HepG2 (cell line): Measurements from ENCODE around the gene MAP1LC3B. TPM values are rescaled to one million over a fixed set of nuclear protein-coding genes. Genes with fewer than 3 reads are reported as not detected.
A peak's percentile ranks its signal among the peaks of the same experiment; 100 is the strongest.

Experiments used
- ARID3A ChIP-seq: IDR thresholded peaks from 2 replicates; pipeline ENCODE4 v1.6.1; 2012; ENCODE audit warnings: low read depth, low read length, improper control_type of control experiment
- BCL6 ChIP-seq: IDR thresholded peaks from 2 replicates; pipeline ENCODE4 v1.6.1; 2016; ENCODE audit warnings: missing genetic modification reagents, missing compliant biosample characterization
- FOXP1 ChIP-seq, 2 experiments: fragments of 450-650 bp in 1 of 2; IDR thresholded peaks; 2 replicates each; pipeline ENCODE4 v1.6.1; 2017 to 2018; ENCODE audit warnings: antibody characterized with exemption in 1 of 2
- PRPF4 ChIP-seq: fragments of 200-400 bp; formaldehyde crosslinking; IDR thresholded peaks from 2 replicates; pipeline ENCODE4 v1.6.1; 2016; ENCODE audit warnings: low read length, low read depth; ENCODE audit not compliant: poor library complexity, severe bottlenecking
- SNAPC4 ChIP-seq: sonication (generic); formaldehyde crosslinking; IDR thresholded peaks from 2 replicates; pipeline ENCODE4 v1.4.0; 2020; ENCODE audit warnings: mild to moderate bottlenecking, missing genetic modification reagents
- ZFP90 ChIP-seq: sonication (generic); formaldehyde crosslinking; IDR thresholded peaks from 2 replicates; pipeline ENCODE4 v1.8.0; 2022; ENCODE audit warnings: missing genetic modification reagents, mild to moderate bottlenecking, inconsistent platforms, borderline replicate concordance
- ZNF160 ChIP-seq: sonication (generic); formaldehyde crosslinking; IDR thresholded peaks from 2 replicates; pipeline ENCODE4 v1.8.0; 2022; ENCODE audit warnings: mild to moderate bottlenecking, inconsistent platforms, missing genetic modification reagents
- ZNF317 ChIP-seq: sonication (generic); formaldehyde crosslinking; IDR thresholded peaks from 2 replicates; pipeline ENCODE4 v1.5.0; 2020; ENCODE audit warnings: mild to moderate bottlenecking, missing genetic modification reagents
- ZNF660 ChIP-seq: sonication (generic); formaldehyde crosslinking; IDR thresholded peaks from 2 replicates; pipeline ENCODE4 v1.5.1; 2020; ENCODE audit warnings: mild to moderate bottlenecking, low read depth, missing genetic modification reagents, borderline replicate concordance
- ZNF788 ChIP-seq: sonication (generic); formaldehyde crosslinking; IDR thresholded peaks from 2 replicates; pipeline ENCODE4 v1.5.0; 2020; ENCODE audit warnings: mild to moderate bottlenecking, missing genetic modification reagents, borderline replicate concordance
- polyA plus RNA-seq, 8 experiments: library from polyadenylated mRNA; depleted of rRNA in 3 of 8; stranded (reverse) in 7 of 8; unstranded in 1 of 8; fragments of >200 nt; fragmentation: Illumina TruSeq in 4 of 8; extraction: Trizol in 4 of 8; gene quantifications; 2 replicates each; pipeline versions ENCODE4 v1.2.1 to v1.2.3, GENCODE V29; 2011 to 2016; ENCODE audit warnings: low read depth in 4 of 8, missing spikeins in 1 of 8, mixed read lengths in 1 of 8; ENCODE audit not compliant: insufficient read depth in 1 of 8
- total RNA-seq, 5 experiments: library from RNA; depleted of rRNA; stranded (reverse); fragments of >200 nt; fragmentation: Illumina TruSeq; extraction: Trizol; gene quantifications; 2 replicates each; pipeline ENCODE4 v1.2.3, GENCODE V29; 2016; ENCODE audit warnings: low read depth in 1 of 5
- TF ChIP-seq, protein P1 (sequence below): sonication (generic); formaldehyde crosslinking; IDR thresholded peaks from 2 replicates; pipeline ENCODE4 v1.4.0; 2020; ENCODE audit warnings: mild to moderate bottlenecking, missing genetic modification reagents
- TF ChIP-seq, protein P2 (sequence below): sonication (generic); formaldehyde crosslinking; IDR thresholded peaks from 2 replicates; pipeline ENCODE4 v1.4.0; 2020; ENCODE audit warnings: missing genetic modification reagents

MAP1LC3B gene
- total and polyA plus RNA-seq, 2 of the 13 experiments (the other 11 are each of a cell fraction or from before 2014, with no cell fraction given) = 15.7 to 37.4 TPM

GRCh38 chr16:87383505-87384161 is 8.5 kb upstream of the MAP1LC3B start, which contains the start of gene FBXO31 (continued):
- TF ChIP-seq SNAPC4 (CRISPR knock-in tag) (peak; percentile 5; the same call in 1 of the 2 replicates), BCL6 (CRISPR knock-in tag) (peak; percentile 75), PRPF4 (peak; percentile 58), ZNF788 (peak; percentile 92; the same call in 1 of the 2 replicates), ZFP90 (CRISPR knock-in tag) (peak; percentile 93), FOXP1 (IDR thresholded peaks at IDR 0.05) (no peak), FOXP1 (CRISPR knock-in tag; IDR thresholded peaks at IDR 0.05) (peak; percentile 75), ZNF160 (CRISPR knock-in tag) (peak; percentile 92), ARID3A (no peak), ZNF660 (no peak), ZNF317 (CRISPR knock-in tag) (peak; percentile 78; the same call in 1 of the 2 replicates)
- TF ChIP-seq, protein P1, sequence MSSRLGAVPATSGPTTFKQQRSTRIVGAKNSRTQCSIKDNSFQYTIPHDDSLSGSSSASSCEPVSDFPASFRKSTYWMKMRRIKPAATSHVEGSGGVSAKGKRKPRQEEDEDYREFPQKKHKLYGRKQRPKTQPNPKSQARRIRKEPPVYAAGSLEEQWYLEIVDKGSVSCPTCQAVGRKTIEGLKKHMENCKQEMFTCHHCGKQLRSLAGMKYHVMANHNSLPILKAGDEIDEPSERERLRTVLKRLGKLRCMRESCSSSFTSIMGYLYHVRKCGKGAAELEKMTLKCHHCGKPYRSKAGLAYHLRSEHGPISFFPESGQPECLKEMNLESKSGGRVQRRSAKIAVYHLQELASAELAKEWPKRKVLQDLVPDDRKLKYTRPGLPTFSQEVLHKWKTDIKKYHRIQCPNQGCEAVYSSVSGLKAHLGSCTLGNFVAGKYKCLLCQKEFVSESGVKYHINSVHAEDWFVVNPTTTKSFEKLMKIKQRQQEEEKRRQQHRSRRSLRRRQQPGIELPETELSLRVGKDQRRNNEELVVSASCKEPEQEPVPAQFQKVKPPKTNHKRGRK = no peak
- TF ChIP-seq, protein P2, sequence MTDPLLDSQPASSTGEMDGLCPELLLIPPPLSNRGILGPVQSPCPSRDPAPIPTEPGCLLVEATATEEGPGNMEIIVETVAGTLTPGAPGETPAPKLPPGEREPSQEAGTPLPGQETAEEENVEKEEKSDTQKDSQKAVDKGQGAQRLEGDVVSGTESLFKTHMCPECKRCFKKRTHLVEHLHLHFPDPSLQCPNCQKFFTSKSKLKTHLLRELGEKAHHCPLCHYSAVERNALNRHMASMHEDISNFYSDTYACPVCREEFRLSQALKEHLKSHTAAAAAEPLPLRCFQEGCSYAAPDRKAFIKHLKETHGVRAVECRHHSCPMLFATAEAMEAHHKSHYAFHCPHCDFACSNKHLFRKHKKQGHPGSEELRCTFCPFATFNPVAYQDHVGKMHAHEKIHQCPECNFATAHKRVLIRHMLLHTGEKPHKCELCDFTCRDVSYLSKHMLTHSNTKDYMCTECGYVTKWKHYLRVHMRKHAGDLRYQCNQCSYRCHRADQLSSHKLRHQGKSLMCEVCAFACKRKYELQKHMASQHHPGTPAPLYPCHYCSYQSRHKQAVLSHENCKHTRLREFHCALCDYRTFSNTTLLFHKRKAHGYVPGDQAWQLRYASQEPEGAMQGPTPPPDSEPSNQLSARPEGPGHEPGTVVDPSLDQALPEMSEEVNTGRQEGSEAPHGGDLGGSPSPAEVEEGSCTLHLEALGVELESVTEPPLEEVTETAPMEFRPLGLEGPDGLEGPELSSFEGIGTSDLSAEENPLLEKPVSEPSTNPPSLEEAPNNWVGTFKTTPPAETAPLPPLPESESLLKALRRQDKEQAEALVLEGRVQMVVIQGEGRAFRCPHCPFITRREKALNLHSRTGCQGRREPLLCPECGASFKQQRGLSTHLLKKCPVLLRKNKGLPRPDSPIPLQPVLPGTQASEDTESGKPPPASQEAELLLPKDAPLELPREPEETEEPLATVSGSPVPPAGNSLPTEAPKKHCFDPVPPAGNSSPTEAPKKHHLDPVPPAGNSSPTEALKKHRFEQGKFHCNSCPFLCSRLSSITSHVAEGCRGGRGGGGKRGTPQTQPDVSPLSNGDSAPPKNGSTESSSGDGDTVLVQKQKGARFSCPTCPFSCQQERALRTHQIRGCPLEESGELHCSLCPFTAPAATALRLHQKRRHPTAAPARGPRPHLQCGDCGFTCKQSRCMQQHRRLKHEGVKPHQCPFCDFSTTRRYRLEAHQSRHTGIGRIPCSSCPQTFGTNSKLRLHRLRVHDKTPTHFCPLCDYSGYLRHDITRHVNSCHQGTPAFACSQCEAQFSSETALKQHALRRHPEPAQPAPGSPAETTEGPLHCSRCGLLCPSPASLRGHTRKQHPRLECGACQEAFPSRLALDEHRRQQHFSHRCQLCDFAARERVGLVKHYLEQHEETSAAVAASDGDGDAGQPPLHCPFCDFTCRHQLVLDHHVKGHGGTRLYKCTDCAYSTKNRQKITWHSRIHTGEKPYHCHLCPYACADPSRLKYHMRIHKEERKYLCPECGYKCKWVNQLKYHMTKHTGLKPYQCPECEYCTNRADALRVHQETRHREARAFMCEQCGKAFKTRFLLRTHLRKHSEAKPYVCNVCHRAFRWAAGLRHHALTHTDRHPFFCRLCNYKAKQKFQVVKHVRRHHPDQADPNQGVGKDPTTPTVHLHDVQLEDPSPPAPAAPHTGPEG (CRISPR knock-in tag) = peak; percentile 72; the same call in 1 of the 2 replicates
